Stimulated activated CD4-positive, alpha-beta T cell treated with anti-CD3 and anti-CD28 coated beads, Interleukin-12 subunit alpha, Interleukin-12 subunit beta, amount 100 ng/mL, for 24 hours (primary cell): ENCODE results near the gene PDIA2.
"Not testable (repeated sequence)": the region's sequence is repeated elsewhere in the genome, so short reads cannot be mapped to it uniquely, and the experiment has no call there.

Experiments used
- DNase-seq, 2 experiments: peaks; one replicate each; pipeline ENCODE4 v3.0.0-alpha.2; 2020; ENCODE audit warnings: low read depth in 2 of 2

PDIA2 gene

GRCh38 chr16:283033-283805, at the start of gene PDIA2:
PDIA2 (plus strand) TSS chr16:283164; CDS start chr16:283170, 6 bp downstream.
- no peak for DNase-seq

GRCh38 chr16:234468-235305, 48.3 kb upstream of the PDIA2 start, which contains the start of gene FAM234A:
FAM234A (plus strand) TSS chr16:234821; CDS start chr16:254414, 19,593 bp downstream.
- DNase-seq = peak; percentile 84 to 92

- no peak for DNase-seq
Observed at GRCh38 chr16:239948-240277, 43.1 kb upstream of the PDIA2 start.

- no peak for DNase-seq
Observed at GRCh38 chr16:240559-240958, 42.4 kb upstream of the PDIA2 start.

GRCh38 chr16:242281-242680, 40.7 kb upstream of the PDIA2 start:
- no peak for DNase-seq

- no peak for DNase-seq
Observed at GRCh38 chr16:243348-243747, 39.6 kb upstream of the PDIA2 start.

- DNase-seq = no peak
Observed at GRCh38 chr16:245105-245504, 37.9 kb upstream of the PDIA2 start.

- DNase-seq = no peak
Observed at GRCh38 chr16:247027-247426, 35.9 kb upstream of the PDIA2 start.

GRCh38 chr16:249431-249830, 33.5 kb upstream of the PDIA2 start:
- no peak for DNase-seq

GRCh38 chr16:252366-253337, 30.3 kb upstream of the PDIA2 start:
- DNase-seq = no peak

- no peak for DNase-seq
Observed at GRCh38 chr16:253833-254232, 29.1 kb upstream of the PDIA2 start.

GRCh38 chr16:254461-254860, 28.5 kb upstream of the PDIA2 start:
- DNase-seq = no peak

GRCh38 chr16:255183-255582, 27.8 kb upstream of the PDIA2 start:
- no peak for DNase-seq

- not testable (repeated sequence) for DNase-seq
Observed at GRCh38 chr16:258091-258490, 24.9 kb upstream of the PDIA2 start.

GRCh38 chr16:259226-259625, 23.7 kb upstream of the PDIA2 start:
- DNase-seq = no peak

GRCh38 chr16:259814-260253, 23.1 kb upstream of the PDIA2 start:
- DNase-seq = no peak

GRCh38 chr16:260326-260725, 22.6 kb upstream of the PDIA2 start:
- DNase-seq = no peak

GRCh38 chr16:261031-261691, 21.8 kb upstream of the PDIA2 start:
- DNase-seq = no peak

GRCh38 chr16:262121-262745, 20.7 kb upstream of the PDIA2 start:
- DNase-seq = no peak

GRCh38 chr16:263182-263774, 19.7 kb upstream of the PDIA2 start:
- DNase-seq = no peak
